Stimulated activated CD4-positive, alpha-beta T cell treated with anti-CD3 and anti-CD28 coated beads, Interleukin-4, amount 100 ng/mL, for 48 hours (primary cell): ENCODE measurements around the gene DUXA.

Experiments
- DNase-seq, 2 donors: peaks; one replicate each; pipeline ENCODE4 v3.0.0-alpha.2; 2020; ENCODE audit warnings: low read depth in 2 of 2

Gene DUXA

DNA sequence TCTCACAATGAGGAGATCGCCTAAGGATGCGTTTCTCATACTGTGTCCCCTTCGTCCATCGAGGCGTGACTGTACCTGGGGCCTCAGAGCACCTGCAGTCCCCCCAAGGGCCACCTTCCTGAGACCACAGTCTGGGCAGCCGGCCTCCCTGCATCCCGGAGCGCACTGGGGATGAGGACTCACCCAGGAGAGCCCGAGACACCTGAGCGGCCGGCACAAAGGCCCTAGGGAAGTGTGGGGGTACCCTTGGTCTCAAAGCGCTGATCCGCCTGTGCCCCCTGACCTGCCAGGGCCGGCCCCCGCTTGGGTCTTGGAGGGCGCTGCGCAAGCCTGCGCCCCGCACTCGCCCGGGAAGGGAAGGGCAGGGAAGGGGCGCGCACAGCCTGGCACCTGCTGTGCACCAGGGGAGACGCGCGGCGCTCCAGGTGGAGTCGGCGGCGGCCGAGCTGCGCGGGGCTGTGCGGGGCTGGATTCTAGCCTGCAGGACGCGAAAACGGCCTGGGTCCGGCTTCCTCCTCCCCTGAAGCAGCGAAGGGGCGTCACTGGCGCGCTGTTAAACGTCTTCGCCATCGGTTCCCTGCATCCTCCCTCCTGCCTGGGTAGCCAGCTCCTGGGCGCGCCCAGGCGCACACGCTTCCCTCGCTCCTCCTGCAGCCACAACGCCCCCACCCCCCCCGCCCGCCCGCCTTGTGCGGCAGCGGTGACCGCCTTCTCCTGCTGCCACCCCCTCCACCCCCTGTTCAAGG lies 61.1 kb downstream of the DUXA start:
- no peak for DNase-seq
